SK-N-DZ (cell line): ENCODE measurements around the gene SPP1.
A peak's percentile ranks its signal among the peaks of the same experiment; 100 is the strongest.

ENCODE experiments used
- DNase-seq: peaks from one replicate; pipeline ENCODE4 v3.0.0-alpha.2; 2015; ENCODE audit warnings: low spot score

The SPP1 gene

GRCh38 chr4:87953826-87954225 lies 21.7 kb upstream of the SPP1 start:
- no peak for DNase-seq

DNA sequence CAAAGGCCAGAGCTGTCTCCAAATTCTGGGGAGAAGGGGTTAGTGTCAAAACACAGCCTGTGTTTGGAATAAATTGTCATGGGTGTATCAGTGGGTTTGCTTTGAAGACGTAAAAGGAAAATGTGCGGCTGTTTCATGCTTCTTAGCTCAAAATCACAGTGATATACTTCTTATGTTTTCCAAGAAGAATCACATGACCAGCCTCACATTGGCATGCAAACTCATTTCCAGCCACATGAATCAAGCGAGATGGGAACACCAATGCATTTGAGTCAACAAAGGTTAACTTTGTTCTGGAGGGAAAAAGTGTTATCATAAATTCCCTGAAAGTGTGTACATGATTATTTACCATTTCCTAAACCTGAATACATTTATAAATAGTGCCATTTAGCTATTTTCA lies 19.0 kb upstream of the SPP1 start:
- DNase-seq = no peak

DNA sequence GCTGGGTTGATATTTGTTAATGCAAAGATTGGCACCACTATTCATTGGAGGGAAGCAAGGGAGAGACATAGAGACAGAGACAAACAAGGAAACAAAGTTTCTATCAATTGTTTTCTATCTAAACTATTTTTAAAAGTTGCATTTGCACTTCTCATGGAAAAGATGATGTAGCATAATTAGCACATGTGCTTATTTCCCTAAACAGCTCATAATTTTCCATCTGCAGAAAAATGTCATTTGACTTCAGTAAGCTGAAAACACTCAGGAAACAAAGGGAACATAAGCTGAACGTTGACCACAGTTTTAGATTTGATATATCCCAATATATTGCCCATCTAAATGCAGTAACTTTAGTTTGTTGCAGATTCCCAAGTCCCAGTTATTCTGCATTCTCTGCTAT lies 18.5 kb upstream of the SPP1 start:
- DNase-seq = no peak

DNA sequence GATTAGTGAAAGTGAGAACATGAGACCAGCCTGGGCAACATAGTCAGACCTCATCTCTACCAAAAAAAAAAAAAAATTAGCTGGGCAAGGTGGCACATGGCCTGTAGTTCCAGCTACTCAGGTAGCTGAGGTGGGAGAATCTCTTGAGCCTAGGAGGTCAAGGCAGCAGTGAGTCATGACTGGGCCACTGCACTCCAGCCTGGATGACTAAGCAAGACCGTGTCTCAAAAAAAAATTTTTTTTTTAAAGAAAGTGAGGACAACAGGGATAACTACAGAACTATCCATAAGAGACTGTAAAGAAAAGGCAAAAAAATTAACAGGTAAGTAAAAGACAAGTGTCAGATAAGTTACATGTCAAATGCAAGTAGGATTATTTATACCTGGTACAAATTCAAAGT lies 13.5 kb upstream of the SPP1 start:
- DNase-seq = no peak

- no peak for DNase-seq
Measured at GRCh38 chr4:87962398-87963146, 12.9 kb upstream of the SPP1 start.

DNA sequence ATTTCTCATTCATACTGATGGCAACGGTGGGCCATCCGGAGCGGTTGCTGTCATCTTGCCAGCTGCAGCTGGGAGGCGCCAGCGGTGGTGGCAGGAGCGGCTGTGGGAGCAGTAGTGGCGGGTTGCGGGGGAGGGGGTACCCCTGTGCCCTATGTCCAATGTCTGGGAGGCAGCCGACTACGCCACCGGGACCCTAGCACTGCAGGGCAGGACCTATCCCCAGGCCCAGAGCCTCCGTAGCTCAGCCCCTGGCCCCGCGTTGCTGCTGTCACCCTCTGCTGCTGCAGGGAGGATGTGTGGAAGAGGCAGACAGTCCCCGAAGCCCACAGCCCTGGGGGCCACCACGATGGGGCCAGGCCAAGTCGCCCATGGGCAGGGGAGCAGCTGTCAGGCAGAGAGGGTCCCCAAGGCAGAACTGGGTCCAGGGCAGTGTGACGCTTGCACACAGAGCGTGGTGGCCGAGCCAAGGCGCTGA lies 10.0 kb upstream of the SPP1 start:
- no peak for DNase-seq

DNA sequence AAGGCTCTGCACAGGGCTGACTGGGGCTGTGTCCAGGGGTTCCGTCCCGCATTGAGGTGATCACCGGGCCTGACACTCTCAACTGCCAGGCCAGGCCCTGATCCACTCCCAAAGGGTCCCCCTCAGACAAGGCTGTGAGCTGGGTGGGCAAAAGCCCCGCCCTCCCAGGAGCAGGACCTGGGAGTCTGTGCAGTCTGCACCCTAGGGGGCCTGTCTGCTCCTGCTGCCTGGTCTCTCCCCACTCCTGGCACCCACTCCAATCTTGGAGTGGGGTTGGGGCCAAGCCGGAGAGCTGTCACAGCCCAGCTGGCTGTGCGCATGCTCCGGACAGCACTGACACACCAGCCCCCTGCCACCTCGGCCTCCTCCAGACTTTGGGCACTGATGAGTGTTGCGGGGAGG lies 9.4 kb upstream of the SPP1 start:
- no peak for DNase-seq

DNA sequence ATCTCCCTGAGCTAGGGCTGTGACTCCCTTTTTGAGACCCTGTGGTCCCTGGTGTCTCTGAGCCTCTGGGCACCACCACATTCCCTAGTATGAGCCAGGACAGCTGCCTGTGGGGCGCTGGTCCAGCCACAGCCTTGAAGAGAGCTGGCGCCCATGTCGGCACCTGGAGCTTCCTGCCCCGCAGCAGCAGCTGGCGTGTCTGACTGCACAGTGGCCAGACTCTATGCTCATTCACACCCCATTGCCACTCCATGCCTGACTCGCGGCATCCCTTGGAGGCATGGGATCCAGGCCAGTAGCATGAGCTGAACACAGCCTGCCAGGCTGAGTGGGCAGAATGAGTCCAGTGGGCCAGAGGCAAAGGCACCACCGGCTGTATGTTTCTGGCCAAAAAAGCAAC lies 8.3 kb upstream of the SPP1 start:
- DNase-seq = no peak

DNA sequence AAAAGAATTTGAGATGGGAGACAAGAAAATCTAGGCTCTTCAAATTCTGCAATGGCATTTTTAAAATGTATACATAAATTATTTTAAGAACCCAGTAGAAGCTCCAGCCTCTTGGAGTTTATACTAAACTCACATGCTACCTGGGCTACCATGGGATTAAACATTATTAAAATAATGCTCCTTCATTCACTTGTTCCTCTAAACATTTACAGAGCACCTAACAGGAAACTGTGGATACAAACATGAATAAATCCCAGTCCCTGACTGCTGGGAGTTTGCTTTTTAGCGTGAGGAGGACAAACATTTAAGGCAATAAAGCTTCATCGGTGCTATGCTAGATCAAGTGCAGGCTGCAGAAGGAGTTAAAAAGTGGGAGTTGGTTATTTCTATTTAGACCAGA lies 5.4 kb upstream of the SPP1 start:
- DNase-seq = no peak

DNA sequence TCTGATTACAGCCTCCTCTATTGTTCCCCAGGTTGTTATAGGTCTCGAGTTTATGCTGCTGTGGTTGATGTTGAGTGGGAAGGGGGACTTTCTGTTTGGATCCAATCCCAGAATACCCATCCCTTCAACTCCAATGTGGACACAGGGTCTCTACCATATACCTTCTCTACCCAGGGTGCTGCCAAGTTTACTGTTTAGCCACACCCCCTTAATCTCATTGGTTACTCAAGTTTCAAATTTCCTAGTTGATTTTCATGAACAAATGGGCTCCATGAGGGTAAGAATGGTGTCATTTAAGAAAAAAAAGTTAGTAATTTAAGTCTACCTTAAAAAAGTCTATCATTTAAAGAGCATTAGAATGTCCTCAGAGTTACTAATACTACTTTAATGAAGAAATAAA lies 3.6 kb upstream of the SPP1 start:
- DNase-seq = no peak

GRCh38 chr4:87973283-87974169 lies 2.0 kb upstream of the SPP1 start:
- peak; percentile 54 for DNase-seq

DNA sequence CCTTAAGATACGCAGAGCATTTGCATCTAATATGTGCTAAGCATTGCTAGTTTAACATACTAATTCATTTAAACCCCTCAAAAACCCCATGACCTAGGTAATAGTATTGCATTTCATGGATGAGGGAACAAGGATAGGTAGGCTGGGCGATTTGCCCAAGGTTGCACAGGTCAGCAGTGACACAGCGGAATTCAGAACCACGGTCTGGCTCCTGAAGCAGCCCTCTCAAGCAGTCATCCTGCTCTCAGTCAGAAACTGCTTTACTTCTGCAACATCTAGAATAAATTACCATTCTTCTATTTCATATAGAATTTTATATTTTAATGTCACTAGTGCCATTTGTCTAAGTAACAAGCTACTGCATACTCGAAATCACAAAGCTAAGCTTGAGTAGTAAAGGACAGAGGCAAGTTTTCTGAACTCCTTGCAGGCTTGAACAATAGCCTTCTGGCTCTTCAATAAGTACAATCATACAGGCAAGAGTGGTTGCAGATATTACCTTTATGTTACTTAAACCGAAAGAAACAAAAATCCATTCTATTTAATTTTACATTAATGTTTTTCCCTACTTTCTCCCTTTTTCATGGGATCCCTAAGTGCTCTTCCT lies 555 bp upstream of the SPP1 start:
- DNase-seq = no peak

DNA sequence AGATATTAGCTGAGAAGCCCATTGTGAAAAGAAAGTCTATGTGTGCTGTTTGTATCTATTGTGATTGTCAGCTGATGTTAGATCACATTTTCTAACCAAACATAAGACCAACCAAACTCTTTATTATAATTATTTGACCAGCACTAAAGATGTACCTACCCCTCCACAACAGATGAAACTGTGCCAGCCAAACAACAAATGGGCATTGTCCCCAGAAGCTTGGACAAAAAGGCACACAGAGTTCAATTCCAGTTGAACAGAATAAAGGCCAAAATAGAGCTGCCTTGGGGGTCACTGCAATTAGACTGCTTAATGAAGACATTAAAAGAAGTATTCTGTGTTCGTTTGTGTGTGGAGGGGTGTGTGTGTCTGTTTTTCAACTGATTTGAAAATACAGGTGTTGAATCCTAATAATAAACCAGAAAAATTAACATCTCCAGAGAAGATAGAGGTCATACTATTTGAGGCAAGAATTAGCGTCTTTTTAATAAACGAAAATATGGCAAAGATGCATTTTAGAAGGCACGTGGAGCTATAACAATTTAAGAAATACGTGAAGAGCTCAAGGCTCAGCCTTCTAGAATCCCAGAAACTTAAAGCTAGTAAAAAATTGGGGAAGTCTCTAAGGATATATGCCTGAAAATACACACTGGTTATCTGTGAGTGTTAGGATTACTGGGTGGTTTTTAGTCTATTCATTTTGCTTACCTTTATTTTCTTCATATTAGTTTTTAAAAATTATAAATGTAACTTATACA lies 2.2 kb downstream of the SPP1 start:
- DNase-seq = no peak

- no peak for DNase-seq
Measured at GRCh38 chr4:87978681-87979080, 3.2 kb downstream of the SPP1 start.

GRCh38 chr4:87979810-87980209 lies 4.3 kb downstream of the SPP1 start:
- DNase-seq = no peak

DNA sequence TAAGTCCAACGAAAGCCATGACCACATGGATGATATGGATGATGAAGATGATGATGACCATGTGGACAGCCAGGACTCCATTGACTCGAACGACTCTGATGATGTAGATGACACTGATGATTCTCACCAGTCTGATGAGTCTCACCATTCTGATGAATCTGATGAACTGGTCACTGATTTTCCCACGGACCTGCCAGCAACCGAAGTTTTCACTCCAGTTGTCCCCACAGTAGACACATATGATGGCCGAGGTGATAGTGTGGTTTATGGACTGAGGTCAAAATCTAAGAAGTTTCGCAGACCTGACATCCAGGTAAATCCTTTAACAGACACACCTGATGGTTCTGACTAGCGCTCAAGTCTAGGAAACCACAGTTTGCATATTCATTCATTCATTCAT lies 6.0 kb downstream of the SPP1 start:
- DNase-seq = no peak

GRCh38 chr4:87982036-87982435 lies 6.5 kb downstream of the SPP1 start:
- no peak for DNase-seq

GRCh38 chr4:87982446-87983010 lies 7.0 kb downstream of the SPP1 start:
- no peak for DNase-seq

- DNase-seq = no peak
Measured at GRCh38 chr4:87983996-87984395, 8.5 kb downstream of the SPP1 start.

DNA sequence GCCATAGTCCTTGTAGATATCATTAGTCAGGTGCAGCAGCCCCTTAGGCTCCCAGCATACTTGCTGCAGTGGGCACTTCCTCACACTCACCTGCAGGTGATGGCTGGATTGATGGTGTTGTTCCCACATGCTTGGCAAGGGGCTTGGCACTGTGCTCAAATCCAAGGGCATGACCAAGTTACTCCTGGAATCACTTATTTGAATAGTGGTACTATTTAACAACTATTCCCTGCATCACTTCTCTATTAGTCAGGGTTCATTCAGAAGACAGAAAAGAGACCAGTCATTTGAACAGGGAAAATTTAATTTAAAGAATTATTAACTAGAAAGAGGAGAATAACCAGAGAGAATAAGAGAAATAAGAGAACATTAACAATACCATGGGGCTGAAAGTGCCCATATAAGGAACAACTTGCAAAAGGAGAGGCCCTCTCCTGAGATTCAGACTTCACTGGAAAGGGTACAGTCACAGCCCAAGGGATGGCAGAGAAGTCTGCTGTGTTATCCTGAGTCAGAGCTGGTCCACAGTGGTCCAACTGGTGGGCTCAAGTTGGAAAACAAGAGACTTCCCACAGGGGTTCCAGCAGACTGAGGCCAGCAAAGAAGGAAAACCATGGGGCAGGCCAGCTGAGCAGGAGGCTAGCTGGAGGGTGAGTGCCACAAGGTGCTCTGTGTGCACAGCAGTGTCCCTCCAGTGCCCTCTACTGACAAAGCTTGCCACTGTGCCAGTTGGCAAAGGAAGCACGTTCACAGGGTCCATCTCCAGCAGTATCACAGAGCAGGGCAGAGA lies 9.8 kb downstream of the SPP1 start:
- peak; percentile 16 for DNase-seq

- no peak for DNase-seq
Measured at GRCh38 chr4:87985887-87986200, 10.3 kb downstream of the SPP1 start.
